ENCODE data around the gene FABP3.

DNA sequence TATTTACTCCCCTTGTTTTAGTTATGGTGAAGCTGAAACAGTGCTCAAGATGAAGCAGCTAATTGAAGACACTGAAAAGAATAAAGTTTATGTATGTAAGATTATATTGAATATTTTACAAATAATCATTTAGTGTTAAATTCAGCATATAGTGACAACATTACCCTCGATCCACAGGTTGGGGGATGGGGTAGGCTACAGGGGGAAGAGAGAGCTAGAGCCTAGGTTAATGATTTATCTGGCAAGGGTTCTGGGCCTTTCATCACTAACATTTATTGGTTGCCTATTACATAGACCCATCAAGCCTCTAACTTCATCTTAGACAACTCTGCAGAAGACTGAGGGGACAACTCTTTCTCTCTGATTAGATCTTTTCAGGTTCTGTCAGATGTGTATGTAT, 54.7 kb downstream of the FABP3 start:
- TF ChIP-seq, protein P1, sequence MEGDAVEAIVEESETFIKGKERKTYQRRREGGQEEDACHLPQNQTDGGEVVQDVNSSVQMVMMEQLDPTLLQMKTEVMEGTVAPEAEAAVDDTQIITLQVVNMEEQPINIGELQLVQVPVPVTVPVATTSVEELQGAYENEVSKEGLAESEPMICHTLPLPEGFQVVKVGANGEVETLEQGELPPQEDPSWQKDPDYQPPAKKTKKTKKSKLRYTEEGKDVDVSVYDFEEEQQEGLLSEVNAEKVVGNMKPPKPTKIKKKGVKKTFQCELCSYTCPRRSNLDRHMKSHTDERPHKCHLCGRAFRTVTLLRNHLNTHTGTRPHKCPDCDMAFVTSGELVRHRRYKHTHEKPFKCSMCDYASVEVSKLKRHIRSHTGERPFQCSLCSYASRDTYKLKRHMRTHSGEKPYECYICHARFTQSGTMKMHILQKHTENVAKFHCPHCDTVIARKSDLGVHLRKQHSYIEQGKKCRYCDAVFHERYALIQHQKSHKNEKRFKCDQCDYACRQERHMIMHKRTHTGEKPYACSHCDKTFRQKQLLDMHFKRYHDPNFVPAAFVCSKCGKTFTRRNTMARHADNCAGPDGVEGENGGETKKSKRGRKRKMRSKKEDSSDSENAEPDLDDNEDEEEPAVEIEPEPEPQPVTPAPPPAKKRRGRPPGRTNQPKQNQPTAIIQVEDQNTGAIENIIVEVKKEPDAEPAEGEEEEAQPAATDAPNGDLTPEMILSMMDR (IDR thresholded peaks at IDR 0.05) = no peak
- no peak for TF ChIP-seq POLR2AphosphoS5 (IDR thresholded peaks at IDR 0.05; ENCODE audit: low read depth, low read length)
- TF ChIP-seq TCF7L2 (IDR thresholded peaks at IDR 0.05; ENCODE audit: low read depth, low read length) = no peak
